Sigmoid colon (tissue), 3 donors: ENCODE data around the gene LYRM4.

ENCODE experiments used
- CTCF ChIP-seq, 4 experiments: fragments of 450-650 bp in 3 of 4; fragments of 200-600 bp in 1 of 4; IDR thresholded peaks; one replicate each; pipeline ENCODE4 v1.5.1; 2016 to 2019; ENCODE audit warnings: antibody characterized with exemption in 4 of 4, mild to moderate bottlenecking in 3 of 4, moderate library complexity in 2 of 4
- POLR2A ChIP-seq, 2 donors: fragments of 450-650 bp; IDR thresholded peaks; one replicate each; pipeline ENCODE4 v1.6.1; 2016; ENCODE audit warnings: antibody characterized with exemption in 2 of 2, mild to moderate bottlenecking in 2 of 2, moderate library complexity in 2 of 2

DNA sequence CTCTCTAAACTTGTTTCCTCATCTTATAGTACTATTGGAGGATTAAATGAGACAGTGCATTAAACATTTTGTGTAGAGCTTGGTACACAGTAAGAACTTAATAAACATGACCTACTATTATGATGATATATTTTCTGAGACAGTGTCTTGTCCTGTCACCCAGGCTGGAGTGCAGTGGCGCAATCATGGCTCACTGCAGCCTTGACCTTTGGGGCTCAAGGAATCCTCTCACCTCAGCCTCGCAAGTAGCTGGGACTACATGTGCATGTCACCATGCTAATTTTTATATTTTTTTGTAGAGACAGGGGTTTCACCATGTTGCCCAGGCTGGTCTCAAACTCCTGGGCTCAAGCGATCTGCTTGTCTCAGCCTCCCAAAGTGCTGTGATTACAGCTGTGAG, 72.1 kb downstream of the LYRM4 start:
- TF ChIP-seq CTCF (IDR thresholded peaks at IDR 0.05) (no peak), POLR2A (IDR thresholded peaks at IDR 0.05) (no peak)
